WTC11 (cell line): ENCODE results near the gene COMMD7. TPM values are rescaled to one million over a fixed set of nuclear protein-coding genes. Genes with fewer than 3 reads are reported as not detected.

Source experiments
- ATAC-seq: fragments of 200-7000 bp; cut with Tn5 transposase; 2 replicates; pipeline ENCODE4 v1.10.0; 2021; ENCODE audit warnings: mild to moderate bottlenecking, moderate library complexity
- CTCF ChIA-PET: fragments of 300-600 bp; sonication (Branson Sonifier 250); formaldehyde crosslinking; loops from one replicate; lab custom pipeline; 2021; ENCODE audit warnings: antibody characterized with exemption; lab: Charles Lee
- POLR2A ChIA-PET: fragments of 350-600 bp; sonication (Branson Sonifier 250); formaldehyde crosslinking; loops from one replicate; lab custom pipeline; 2021; ENCODE audit warnings: antibody characterized with exemption; lab: Charles Lee
- DNase-seq: peaks from one replicate; pipeline ENCODE4 v3.0.0; 2021; ENCODE audit warnings: low spot score
- H3K27ac Mint-ChIP-seq: 2 replicates; pipeline ENCODE4 v1.8.0; 2021; ENCODE audit warnings: mixed read lengths
- H3K27me3 Mint-ChIP-seq: 2 replicates; pipeline ENCODE4 v1.8.0; 2021; ENCODE audit warnings: low read depth, mild to moderate bottlenecking, moderate library complexity, mixed read lengths
- H3K36me3 Mint-ChIP-seq: 2 replicates; pipeline ENCODE4 v1.8.0; 2021; ENCODE audit warnings: mixed read lengths
- H3K4me1 Mint-ChIP-seq: 2 replicates; pipeline ENCODE4 v1.8.0; 2022; ENCODE audit warnings: mixed read lengths
- H3K4me3 Mint-ChIP-seq: 2 replicates; pipeline ENCODE4 v1.8.0; 2021; ENCODE audit warnings: mild to moderate bottlenecking, moderate library complexity, mixed read lengths
- H3K9me3 Mint-ChIP-seq: 2 replicates; pipeline ENCODE4 v1.8.0; 2021; ENCODE audit warnings: mixed read lengths
- CBFB ChIP-seq: sonication (generic); formaldehyde crosslinking; IDR thresholded peaks from 2 replicates; pipeline ENCODE4 v1.8.1; 2022; ENCODE audit warnings: mild to moderate bottlenecking, low read depth, missing genetic modification reagents
- CREM ChIP-seq: sonication (generic); formaldehyde crosslinking; IDR thresholded peaks from 2 replicates; pipeline ENCODE4 v1.8.1; 2022; ENCODE audit warnings: mild to moderate bottlenecking, missing genetic modification reagents, moderate library complexity
- FOXK1 ChIP-seq: sonication (generic); formaldehyde crosslinking; IDR thresholded peaks from 2 replicates; pipeline ENCODE4 v1.8.0; 2022; ENCODE audit warnings: mild to moderate bottlenecking, moderate library complexity, missing genetic modification reagents
- FOXP1 ChIP-seq: sonication (generic); formaldehyde crosslinking; IDR thresholded peaks from 2 replicates; pipeline ENCODE4 v1.8.0; 2022; ENCODE audit warnings: missing genetic modification reagents, mild to moderate bottlenecking, moderate library complexity, borderline replicate concordance
- KAT7 ChIP-seq: sonication (generic); formaldehyde crosslinking; IDR thresholded peaks from 2 replicates; pipeline ENCODE4 v1.8.1; 2023; ENCODE audit warnings: missing genetic modification reagents, mild to moderate bottlenecking, borderline replicate concordance
- OVOL2 ChIP-seq: fragments of 250-450 bp; sonication (Bioruptor Pico); IDR thresholded peaks from 2 replicates; pipeline ENCODE4 v1.9.0; 2021; ENCODE audit warnings: mild to moderate bottlenecking, borderline replicate concordance
- SMAD4 ChIP-seq: sonication (generic); formaldehyde crosslinking; IDR thresholded peaks from 2 replicates; pipeline ENCODE4 v1.8.0; 2022; ENCODE audit warnings: mild to moderate bottlenecking, missing genetic modification reagents
- TCF7 ChIP-seq: sonication (generic); formaldehyde crosslinking; IDR thresholded peaks from 2 replicates; pipeline ENCODE4 v1.8.0; 2022; ENCODE audit warnings: mild to moderate bottlenecking, low read depth, missing genetic modification reagents, moderate library complexity
- TEAD4 ChIP-seq: sonication (generic); formaldehyde crosslinking; IDR thresholded peaks from 2 replicates; pipeline ENCODE4 v1.8.0; 2022; ENCODE audit warnings: mild to moderate bottlenecking, missing genetic modification reagents
- ZBTB21 ChIP-seq: sonication (generic); formaldehyde crosslinking; IDR thresholded peaks from 2 replicates; pipeline ENCODE4 v1.8.1; 2023; ENCODE audit warnings: mild to moderate bottlenecking, missing genetic modification reagents, borderline replicate concordance
- ZNF138 ChIP-seq: sonication (generic); formaldehyde crosslinking; conservative IDR thresholded peaks from 2 replicates; pipeline ENCODE4 v1.8.1; 2022; ENCODE audit warnings: mild to moderate bottlenecking, moderate library complexity, missing genetic modification reagents
- ZNF219 ChIP-seq: sonication (generic); formaldehyde crosslinking; IDR thresholded peaks from 2 replicates; pipeline ENCODE4 v1.8.0; 2023; ENCODE audit warnings: missing genetic modification reagents, mild to moderate bottlenecking, borderline replicate concordance
- ZNF263 ChIP-seq: sonication (generic); formaldehyde crosslinking; IDR thresholded peaks from 2 replicates; pipeline ENCODE4 v1.8.1; 2022; ENCODE audit warnings: low read depth, mild to moderate bottlenecking, moderate library complexity, missing genetic modification reagents
- total RNA-seq: library from RNA; stranded (reverse); gene quantifications from 3 replicates; pipeline ENCODE4 v1.2.3, GENCODE V29; 2021
- TF ChIP-seq, protein P1 (sequence below): fragments of 250-450 bp; sonication (Bioruptor Pico); IDR thresholded peaks from 2 replicates; pipeline ENCODE4 v1.9.0; 2021; ENCODE audit warnings: mild to moderate bottlenecking
- TF ChIP-seq, protein P2 (sequence below): sonication (generic); formaldehyde crosslinking; IDR thresholded peaks from 2 replicates; pipeline ENCODE4 v1.8.1; 2022; ENCODE audit warnings: mild to moderate bottlenecking, missing genetic modification reagents, moderate library complexity, borderline replicate concordance
- TF ChIP-seq, protein P3 (sequence below): sonication (generic); formaldehyde crosslinking; IDR thresholded peaks from 2 replicates; pipeline ENCODE4 v1.8.0; 2022; ENCODE audit warnings: mild to moderate bottlenecking, missing genetic modification reagents
- TF ChIP-seq, protein P4 (sequence below): fragments of 200-600 bp; IDR thresholded peaks from 2 replicates; pipeline ENCODE4 v1.8.0; 2022; ENCODE audit warnings: antibody characterized with exemption
- TF ChIP-seq, protein P5 (sequence below): fragments of 250-450 bp; sonication (Bioruptor Pico); IDR thresholded peaks from 2 replicates; pipeline ENCODE4 v1.9.0; 2021; ENCODE audit warnings: moderate library complexity, mild to moderate bottlenecking, inconsistent platforms, borderline replicate concordance
- TF ChIP-seq, protein P6 (sequence below): fragments of 250-450 bp; sonication (Bioruptor Pico); conservative IDR thresholded peaks from 2 replicates; pipeline ENCODE4 v1.9.0; 2021; ENCODE audit warnings: mild to moderate bottlenecking
- TF ChIP-seq, protein P7 (sequence below): fragments of 250-450 bp; sonication (Bioruptor Pico); IDR thresholded peaks from 2 replicates; pipeline ENCODE4 v1.9.0; 2021; ENCODE audit warnings: mild to moderate bottlenecking
- TF ChIP-seq, protein P8 (sequence below): sonication (generic); formaldehyde crosslinking; IDR thresholded peaks from 2 replicates; pipeline ENCODE4 v1.8.1; 2022; ENCODE audit warnings: low read depth, missing genetic modification reagents, borderline replicate concordance

The COMMD7 gene
- total RNA-seq, 1 experiment from 2014 or later: 42.3 TPM

DNA sequence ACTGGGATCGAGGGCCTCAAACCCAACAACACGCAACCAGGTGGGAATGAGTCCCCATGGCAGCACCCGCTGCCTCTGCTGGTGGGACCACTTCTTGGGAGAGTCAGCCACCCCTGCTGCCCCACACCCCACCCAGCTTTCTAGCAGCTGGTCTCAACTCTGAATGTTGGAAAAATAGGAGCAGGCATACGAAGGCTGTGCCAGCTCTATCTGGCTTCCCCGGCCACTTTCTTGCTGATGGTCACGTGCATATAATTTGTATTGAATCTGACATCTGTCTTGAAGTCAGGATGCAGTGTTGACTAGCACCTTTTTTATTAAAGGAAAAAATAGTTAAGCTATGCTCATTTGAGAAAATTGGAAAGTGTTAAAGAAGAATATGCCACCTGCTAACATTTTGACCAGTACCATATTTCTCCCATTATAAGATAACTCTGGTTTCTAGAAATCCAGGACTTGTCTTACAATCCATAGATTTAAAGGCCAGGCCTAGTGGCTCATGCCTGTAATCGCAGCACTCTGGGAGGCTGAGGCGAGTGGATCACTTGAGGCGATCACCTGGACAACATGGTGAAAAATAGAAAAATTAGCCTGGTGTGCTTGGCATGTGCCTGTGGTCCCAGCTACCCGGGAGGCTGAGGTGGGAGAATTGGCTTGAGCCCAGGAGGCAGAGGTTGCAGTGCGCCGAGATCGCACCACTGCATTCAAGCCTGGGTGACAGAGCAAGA lies 49.6 kb upstream of the COMMD7 start (continued):
- TF ChIP-seq, protein P1, sequence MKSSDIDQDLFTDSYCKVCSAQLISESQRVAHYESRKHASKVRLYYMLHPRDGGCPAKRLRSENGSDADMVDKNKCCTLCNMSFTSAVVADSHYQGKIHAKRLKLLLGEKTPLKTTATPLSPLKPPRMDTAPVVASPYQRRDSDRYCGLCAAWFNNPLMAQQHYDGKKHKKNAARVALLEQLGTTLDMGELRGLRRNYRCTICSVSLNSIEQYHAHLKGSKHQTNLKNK (CRISPR knock-in tag): no peak
- TF ChIP-seq ZNF138 (CRISPR knock-in tag): no peak
- TF ChIP-seq, protein P2, sequence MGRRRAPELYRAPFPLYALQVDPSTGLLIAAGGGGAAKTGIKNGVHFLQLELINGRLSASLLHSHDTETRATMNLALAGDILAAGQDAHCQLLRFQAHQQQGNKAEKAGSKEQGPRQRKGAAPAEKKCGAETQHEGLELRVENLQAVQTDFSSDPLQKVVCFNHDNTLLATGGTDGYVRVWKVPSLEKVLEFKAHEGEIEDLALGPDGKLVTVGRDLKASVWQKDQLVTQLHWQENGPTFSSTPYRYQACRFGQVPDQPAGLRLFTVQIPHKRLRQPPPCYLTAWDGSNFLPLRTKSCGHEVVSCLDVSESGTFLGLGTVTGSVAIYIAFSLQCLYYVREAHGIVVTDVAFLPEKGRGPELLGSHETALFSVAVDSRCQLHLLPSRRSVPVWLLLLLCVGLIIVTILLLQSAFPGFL (CRISPR knock-in tag): no peak
- TF ChIP-seq, protein P3, sequence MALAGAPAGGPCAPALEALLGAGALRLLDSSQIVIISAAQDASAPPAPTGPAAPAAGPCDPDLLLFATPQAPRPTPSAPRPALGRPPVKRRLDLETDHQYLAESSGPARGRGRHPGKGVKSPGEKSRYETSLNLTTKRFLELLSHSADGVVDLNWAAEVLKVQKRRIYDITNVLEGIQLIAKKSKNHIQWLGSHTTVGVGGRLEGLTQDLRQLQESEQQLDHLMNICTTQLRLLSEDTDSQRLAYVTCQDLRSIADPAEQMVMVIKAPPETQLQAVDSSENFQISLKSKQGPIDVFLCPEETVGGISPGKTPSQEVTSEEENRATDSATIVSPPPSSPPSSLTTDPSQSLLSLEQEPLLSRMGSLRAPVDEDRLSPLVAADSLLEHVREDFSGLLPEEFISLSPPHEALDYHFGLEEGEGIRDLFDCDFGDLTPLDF (CRISPR knock-in tag): no peak

DNA sequence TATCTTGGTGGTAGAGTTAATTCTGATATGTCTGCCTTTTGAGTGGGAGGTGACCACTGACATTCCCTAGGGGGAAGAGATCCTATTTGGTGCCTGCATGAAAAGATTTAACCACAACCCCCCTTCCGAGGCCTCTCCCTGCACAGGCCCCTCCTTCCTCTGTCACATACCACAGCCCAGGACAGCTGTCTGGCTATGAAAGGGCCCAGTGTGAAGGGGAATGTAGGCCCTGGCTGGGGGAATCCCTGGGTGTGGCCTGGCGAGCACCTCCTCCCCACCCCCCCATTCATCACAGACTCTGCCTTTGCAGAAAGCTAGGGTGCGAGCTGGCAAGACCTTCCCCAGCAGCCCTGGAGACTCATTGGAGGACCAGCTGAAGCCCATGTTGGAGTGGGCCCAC lies 49.0 kb upstream of the COMMD7 start:
- Mint-ChIP-seq H3K27me3 (no peaks in the 10 kb centered on the region), H3K27ac (peak overlapping the region; percentile 93; the same call in 1 of the 2 replicates), H3K4me1 (peaks cover 23% of the 10 kb centered on the region), H3K36me3 (peaks cover 98% of the 10 kb centered on the region), H3K4me3 (no peak overlapping the region), H3K9me3 (no peaks in the 10 kb centered on the region)
- peak; percentile 43 for ATAC-seq
- ChIA-PET POLR2A (interaction anchor here (0.6 kb wide), 1 partner anchor 9 kb away, joined by 3 read pairs; no protein-coding TSS in a partner anchor), CTCF (interaction anchor here (1.4 kb wide), 1 partner anchor 14 kb away, joined by 5 read pairs; no protein-coding TSS in a partner anchor)
- DNase-seq: no peak
- TF ChIP-seq, protein P4, sequence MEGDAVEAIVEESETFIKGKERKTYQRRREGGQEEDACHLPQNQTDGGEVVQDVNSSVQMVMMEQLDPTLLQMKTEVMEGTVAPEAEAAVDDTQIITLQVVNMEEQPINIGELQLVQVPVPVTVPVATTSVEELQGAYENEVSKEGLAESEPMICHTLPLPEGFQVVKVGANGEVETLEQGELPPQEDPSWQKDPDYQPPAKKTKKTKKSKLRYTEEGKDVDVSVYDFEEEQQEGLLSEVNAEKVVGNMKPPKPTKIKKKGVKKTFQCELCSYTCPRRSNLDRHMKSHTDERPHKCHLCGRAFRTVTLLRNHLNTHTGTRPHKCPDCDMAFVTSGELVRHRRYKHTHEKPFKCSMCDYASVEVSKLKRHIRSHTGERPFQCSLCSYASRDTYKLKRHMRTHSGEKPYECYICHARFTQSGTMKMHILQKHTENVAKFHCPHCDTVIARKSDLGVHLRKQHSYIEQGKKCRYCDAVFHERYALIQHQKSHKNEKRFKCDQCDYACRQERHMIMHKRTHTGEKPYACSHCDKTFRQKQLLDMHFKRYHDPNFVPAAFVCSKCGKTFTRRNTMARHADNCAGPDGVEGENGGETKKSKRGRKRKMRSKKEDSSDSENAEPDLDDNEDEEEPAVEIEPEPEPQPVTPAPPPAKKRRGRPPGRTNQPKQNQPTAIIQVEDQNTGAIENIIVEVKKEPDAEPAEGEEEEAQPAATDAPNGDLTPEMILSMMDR: no peak
- TF ChIP-seq OVOL2 (CRISPR knock-in tag) (no peak), TCF7 (CRISPR knock-in tag) (no peak), ZBTB21 (CRISPR knock-in tag) (no peak), ZNF263 (CRISPR knock-in tag) (no peak), FOXK1 (CRISPR knock-in tag) (no peak), ZNF219 (CRISPR knock-in tag) (no peak), FOXP1 (CRISPR knock-in tag) (no peak), TEAD4 (CRISPR knock-in tag) (no peak), KAT7 (CRISPR knock-in tag) (no peak), SMAD4 (no peak), CBFB (CRISPR knock-in tag) (no peak), CREM (CRISPR knock-in tag) (no peak)
- TF ChIP-seq, protein P2 (CRISPR knock-in tag): no peak
- TF ChIP-seq, protein P5, sequence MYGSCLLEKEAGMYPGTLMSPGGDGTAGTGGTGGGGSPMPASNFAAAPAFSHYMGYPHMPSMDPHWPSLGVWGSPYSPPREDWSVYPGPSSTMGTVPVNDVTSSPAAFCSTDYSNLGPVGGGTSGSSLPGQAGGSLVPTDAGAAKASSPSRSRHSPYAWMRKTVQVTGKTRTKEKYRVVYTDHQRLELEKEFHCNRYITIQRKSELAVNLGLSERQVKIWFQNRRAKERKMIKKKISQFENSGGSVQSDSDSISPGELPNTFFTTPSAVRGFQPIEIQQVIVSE (CRISPR knock-in tag): no peak
- TF ChIP-seq, protein P6, sequence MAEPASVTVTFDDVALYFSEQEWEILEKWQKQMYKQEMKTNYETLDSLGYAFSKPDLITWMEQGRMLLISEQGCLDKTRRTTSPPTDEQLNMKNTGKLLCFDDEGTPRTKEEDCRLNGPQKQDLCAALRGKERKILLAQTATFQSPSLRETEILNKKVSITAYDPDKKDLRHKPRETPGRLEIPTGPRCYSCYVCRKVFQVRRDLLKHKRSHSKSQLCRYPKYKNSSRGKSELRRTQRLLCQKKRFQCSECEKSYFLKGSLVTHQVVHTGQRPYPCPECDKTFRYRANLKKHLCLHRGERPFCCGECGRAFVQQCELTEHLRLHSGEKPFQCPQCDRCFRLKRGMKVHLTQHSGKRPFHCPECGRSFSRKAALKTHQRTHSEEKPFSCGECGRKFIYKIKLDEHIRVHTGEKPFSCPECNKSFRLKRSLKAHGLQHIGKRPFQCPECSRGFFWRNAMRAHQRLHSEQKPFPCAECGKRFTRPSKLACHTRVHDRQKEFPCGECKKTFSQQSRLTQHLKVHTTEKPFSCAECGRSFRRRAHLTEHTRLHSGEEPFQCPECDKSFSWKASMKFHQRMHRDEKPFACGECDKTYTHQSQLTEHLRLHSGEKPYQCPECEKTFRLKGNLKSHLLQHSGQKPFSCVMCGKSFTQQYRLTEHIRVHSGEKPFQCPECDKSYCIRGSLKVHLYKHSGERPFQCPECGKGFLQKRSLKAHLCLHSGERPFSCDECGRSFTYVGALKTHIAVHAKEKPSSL (CRISPR knock-in tag): no peak
- TF ChIP-seq, protein P7, sequence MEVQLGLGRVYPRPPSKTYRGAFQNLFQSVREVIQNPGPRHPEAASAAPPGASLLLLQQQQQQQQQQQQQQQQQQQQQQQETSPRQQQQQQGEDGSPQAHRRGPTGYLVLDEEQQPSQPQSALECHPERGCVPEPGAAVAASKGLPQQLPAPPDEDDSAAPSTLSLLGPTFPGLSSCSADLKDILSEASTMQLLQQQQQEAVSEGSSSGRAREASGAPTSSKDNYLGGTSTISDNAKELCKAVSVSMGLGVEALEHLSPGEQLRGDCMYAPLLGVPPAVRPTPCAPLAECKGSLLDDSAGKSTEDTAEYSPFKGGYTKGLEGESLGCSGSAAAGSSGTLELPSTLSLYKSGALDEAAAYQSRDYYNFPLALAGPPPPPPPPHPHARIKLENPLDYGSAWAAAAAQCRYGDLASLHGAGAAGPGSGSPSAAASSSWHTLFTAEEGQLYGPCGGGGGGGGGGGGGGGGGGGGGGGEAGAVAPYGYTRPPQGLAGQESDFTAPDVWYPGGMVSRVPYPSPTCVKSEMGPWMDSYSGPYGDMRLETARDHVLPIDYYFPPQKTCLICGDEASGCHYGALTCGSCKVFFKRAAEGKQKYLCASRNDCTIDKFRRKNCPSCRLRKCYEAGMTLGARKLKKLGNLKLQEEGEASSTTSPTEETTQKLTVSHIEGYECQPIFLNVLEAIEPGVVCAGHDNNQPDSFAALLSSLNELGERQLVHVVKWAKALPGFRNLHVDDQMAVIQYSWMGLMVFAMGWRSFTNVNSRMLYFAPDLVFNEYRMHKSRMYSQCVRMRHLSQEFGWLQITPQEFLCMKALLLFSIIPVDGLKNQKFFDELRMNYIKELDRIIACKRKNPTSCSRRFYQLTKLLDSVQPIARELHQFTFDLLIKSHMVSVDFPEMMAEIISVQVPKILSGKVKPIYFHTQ: no peak
- TF ChIP-seq, protein P8, sequence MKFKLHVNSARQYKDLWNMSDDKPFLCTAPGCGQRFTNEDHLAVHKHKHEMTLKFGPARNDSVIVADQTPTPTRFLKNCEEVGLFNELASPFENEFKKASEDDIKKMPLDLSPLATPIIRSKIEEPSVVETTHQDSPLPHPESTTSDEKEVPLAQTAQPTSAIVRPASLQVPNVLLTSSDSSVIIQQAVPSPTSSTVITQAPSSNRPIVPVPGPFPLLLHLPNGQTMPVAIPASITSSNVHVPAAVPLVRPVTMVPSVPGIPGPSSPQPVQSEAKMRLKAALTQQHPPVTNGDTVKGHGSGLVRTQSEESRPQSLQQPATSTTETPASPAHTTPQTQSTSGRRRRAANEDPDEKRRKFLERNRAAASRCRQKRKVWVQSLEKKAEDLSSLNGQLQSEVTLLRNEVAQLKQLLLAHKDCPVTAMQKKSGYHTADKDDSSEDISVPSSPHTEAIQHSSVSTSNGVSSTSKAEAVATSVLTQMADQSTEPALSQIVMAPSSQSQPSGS: no peak
